Hepatocyte (in vitro differentiated cells): Measurements from ENCODE around the gene KRT36.

Source experiments
- EZH2 ChIP-seq: fragments of 200-600 bp; sonication (generic); IDR thresholded peaks from 2 replicates; pipeline ENCODE4 v1.6.1; 2016; ENCODE audit warnings: antibody characterized with exemption, mild to moderate bottlenecking, borderline replicate concordance
- EZH2phosphoT487 ChIP-seq: fragments of 200-600 bp; sonication (generic); IDR thresholded peaks from one replicate; pipeline ENCODE4 v1.6.1; 2018; ENCODE audit warnings: antibody characterized with exemption, mild to moderate bottlenecking, low read depth, moderate library complexity; ENCODE audit not compliant: unreplicated experiment, severe bottlenecking
- TF ChIP-seq, protein P1 (sequence below): fragments of 200-600 bp; sonication (generic); IDR thresholded peaks from 2 replicates; pipeline ENCODE4 v1.5.1; 2016; ENCODE audit warnings: antibody characterized with exemption, mild to moderate bottlenecking; ENCODE audit not compliant: poor library complexity

GRCh38 chr17:41486809-41487530 is 2.7 kb downstream of the KRT36 start:
- TF ChIP-seq, protein P1, sequence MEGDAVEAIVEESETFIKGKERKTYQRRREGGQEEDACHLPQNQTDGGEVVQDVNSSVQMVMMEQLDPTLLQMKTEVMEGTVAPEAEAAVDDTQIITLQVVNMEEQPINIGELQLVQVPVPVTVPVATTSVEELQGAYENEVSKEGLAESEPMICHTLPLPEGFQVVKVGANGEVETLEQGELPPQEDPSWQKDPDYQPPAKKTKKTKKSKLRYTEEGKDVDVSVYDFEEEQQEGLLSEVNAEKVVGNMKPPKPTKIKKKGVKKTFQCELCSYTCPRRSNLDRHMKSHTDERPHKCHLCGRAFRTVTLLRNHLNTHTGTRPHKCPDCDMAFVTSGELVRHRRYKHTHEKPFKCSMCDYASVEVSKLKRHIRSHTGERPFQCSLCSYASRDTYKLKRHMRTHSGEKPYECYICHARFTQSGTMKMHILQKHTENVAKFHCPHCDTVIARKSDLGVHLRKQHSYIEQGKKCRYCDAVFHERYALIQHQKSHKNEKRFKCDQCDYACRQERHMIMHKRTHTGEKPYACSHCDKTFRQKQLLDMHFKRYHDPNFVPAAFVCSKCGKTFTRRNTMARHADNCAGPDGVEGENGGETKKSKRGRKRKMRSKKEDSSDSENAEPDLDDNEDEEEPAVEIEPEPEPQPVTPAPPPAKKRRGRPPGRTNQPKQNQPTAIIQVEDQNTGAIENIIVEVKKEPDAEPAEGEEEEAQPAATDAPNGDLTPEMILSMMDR, result peak; percentile 27
- no peak for TF ChIP-seq EZH2phosphoT487
- no peak for TF ChIP-seq EZH2
